Measurements from ENCODE around the gene GRK1. TPM values are rescaled to one million over a fixed set of nuclear protein-coding genes. Genes with fewer than 3 reads are reported as not detected.

GRK1 gene
- total RNA-seq, 2 experiments from 2014 or later = not detected

GRCh38 chr13:113645329-113645728 is 21.7 kb upstream of the GRK1 start:
- Mint-ChIP-seq H3K9me3 (no peaks in the 10 kb centered on the region), H3K36me3 (ENCODE audit: low read depth) (peaks cover 13% of the 10 kb centered on the region), H3K4me1 (ENCODE audit: low read depth) (peaks cover 39% of the 10 kb centered on the region), H3K27ac (no peak overlapping the region), H3K4me3 (no peak overlapping the region), H3K27me3 (no peaks in the 10 kb centered on the region)
- ATAC-seq (ENCODE audit: poor library complexity) = no peak
- TF ChIP-seq CTCF (IDR thresholded peaks at IDR 0.05) = no peak
- intact Hi-C loops (cut with DNase I, micrococcal nuclease) = no loop called here
- Histone ChIP-seq H3K36me3 (ENCODE audit: insufficient read depth, low read length) (peaks cover 8% of the 10 kb centered on the region), H3K4me3 (ENCODE audit: low read length) (no peak overlapping the region), H3K4me1 (ENCODE audit: insufficient read depth, low read length) (peaks cover 12% of the 10 kb centered on the region), H3K27me3 (ENCODE audit: control insufficient read depth in 1 of 2, insufficient read depth in 2 of 2, low read length in 2 of 2) (no peaks in the 10 kb centered on the region), H3K9me3 (ENCODE audit: control insufficient read depth in 1 of 2, insufficient read depth in 1 of 2, low read length in 2 of 2) (no peaks in the 10 kb centered on the region), H3K27ac (ENCODE audit: low read depth in 1 of 2, low read length in 2 of 2) (no peak overlapping the region)
- POLR2A ChIA-PET = no interaction called here
- no peak for DNase-seq
- CTCF ChIA-PET = no interaction called here

- peak in 1 of 14 experiments; percentile 21 for DNase-seq
Measured at GRCh38 chr13:113646376-113646775, 20.6 kb upstream of the GRK1 start.

GRCh38 chr13:113646921-113647340 is 20.1 kb upstream of the GRK1 start:
- H3K4me1 Mint-ChIP-seq (ENCODE audit: low read depth) = peaks cover 33% of the 10 kb centered on the region
- no peaks in the 10 kb centered on the region for H3K27me3 ChIP-seq (ENCODE audit: control insufficient read depth in 1 of 2, insufficient read depth in 2 of 2, low read length in 2 of 2)
- H3K4me3 Mint-ChIP-seq = peak overlapping the region; percentile 0
- TF ChIP-seq CTCF (IDR thresholded peaks at IDR 0.05) = no peak
- ChIA-PET POLR2A (no interaction called here), CTCF (no interaction called here)
- no peak overlapping the region for H3K4me3 ChIP-seq (ENCODE audit: low read length)
- H3K9me3 ChIP-seq (ENCODE audit: control insufficient read depth in 1 of 2, insufficient read depth in 1 of 2, low read length in 2 of 2) = no peaks in the 10 kb centered on the region
- peak in 3 of 14 experiments; percentile 12 to 40 (median 35) for DNase-seq
- intact Hi-C loops (cut with DNase I, micrococcal nuclease) = no loop called here
- peaks cover 12% of the 10 kb centered on the region for H3K4me1 ChIP-seq (ENCODE audit: insufficient read depth, low read length)
- peak; percentile 74 for ATAC-seq (ENCODE audit: poor library complexity)
- H3K27me3 Mint-ChIP-seq = no peaks in the 10 kb centered on the region
- no peaks in the 10 kb centered on the region for H3K9me3 Mint-ChIP-seq
- peak overlapping the region; percentile 14 for H3K27ac Mint-ChIP-seq
- H3K36me3 ChIP-seq (ENCODE audit: insufficient read depth, low read length) = no peaks in the 10 kb centered on the region
- peaks cover 5% of the 10 kb centered on the region for H3K36me3 Mint-ChIP-seq (ENCODE audit: low read depth)
- no peak overlapping the region for H3K27ac ChIP-seq (ENCODE audit: low read depth in 1 of 2, low read length in 2 of 2)

More at GRCh38 chr13:113646376-113646775, 20.6 kb upstream of the GRK1 start:
- Histone ChIP-seq H3K4me3 (ENCODE audit: low read length) (no peak overlapping the region), H3K4me1 (ENCODE audit: insufficient read depth, low read length) (peaks cover 12% of the 10 kb centered on the region), H3K27ac (ENCODE audit: low read depth in 1 of 2, low read length in 2 of 2) (no peak overlapping the region), H3K36me3 (ENCODE audit: insufficient read depth, low read length) (peaks cover 3% of the 10 kb centered on the region), H3K27me3 (ENCODE audit: control insufficient read depth in 1 of 2, insufficient read depth in 2 of 2, low read length in 2 of 2) (no peaks in the 10 kb centered on the region), H3K9me3 (ENCODE audit: control insufficient read depth in 1 of 2, insufficient read depth in 1 of 2, low read length in 2 of 2) (no peaks in the 10 kb centered on the region)
- H3K36me3 Mint-ChIP-seq (ENCODE audit: low read depth) = peaks cover 6% of the 10 kb centered on the region
- ChIA-PET CTCF (no interaction called here), POLR2A (no interaction called here)
- H3K27ac Mint-ChIP-seq = peak overlapping the region; percentile 14
- peak overlapping the region; percentile 0 for H3K4me3 Mint-ChIP-seq
- peaks cover 33% of the 10 kb centered on the region for H3K4me1 Mint-ChIP-seq (ENCODE audit: low read depth)
- peak; percentile 32 for ATAC-seq (ENCODE audit: poor library complexity)
- H3K27me3 Mint-ChIP-seq = no peaks in the 10 kb centered on the region
- no peak for TF ChIP-seq CTCF (IDR thresholded peaks at IDR 0.05)
- no peaks in the 10 kb centered on the region for H3K9me3 Mint-ChIP-seq
- intact Hi-C loops (cut with DNase I, micrococcal nuclease) = no loop called here
